Measurements from ENCODE around the gene STAU1. TPM values are rescaled to one million over a fixed set of nuclear protein-coding genes. Genes with fewer than 3 reads are reported as not detected.

Gene STAU1
- total and polyA plus RNA-seq, 2 of the 13 experiments (the other 11 are each of a cell fraction or from before 2014, with no cell fraction given): 119 to 133 TPM

- TF ChIP-seq PAXIP1 (CRISPR knock-in tag; conservative IDR thresholded peaks at IDR 0.05) (no peak), SIN3B (IDR thresholded peaks at IDR 0.05; ENCODE audit: low read length) (no peak), NPAS2 (CRISPR knock-in tag; IDR thresholded peaks at IDR 0.05; ENCODE audit: borderline replicate concordance) (peak; percentile 65; the same call in 1 of the 2 replicates), ZFP90 (CRISPR knock-in tag; IDR thresholded peaks at IDR 0.05; ENCODE audit: borderline replicate concordance) (0 out of 2 replicates have a peak, but pooled peaks have one; percentile 46), ZHX1 (CRISPR knock-in tag; IDR thresholded peaks at IDR 0.05; ENCODE audit: low read depth) (no peak), ZXDC (CRISPR knock-in tag; IDR thresholded peaks at IDR 0.05) (no peak), ZFY (CRISPR knock-in tag; IDR thresholded peaks at IDR 0.05) (no peak), MED1 (CRISPR knock-in tag; IDR thresholded peaks at IDR 0.05) (no peak), BORCS8-MEF2B (CRISPR knock-in tag; IDR thresholded peaks at IDR 0.05) (no peak), TIGD3 (CRISPR knock-in tag; IDR thresholded peaks at IDR 0.05; ENCODE audit: borderline replicate concordance) (no peak), REST (IDR thresholded peaks at IDR 0.05; ENCODE audit: borderline replicate concordance in 1 of 2, low read depth in 1 of 2, low read length in 2 of 2) (no peak), TAF1 (CRISPR knock-in tag; IDR thresholded peaks at IDR 0.05) (no peak), ZNF382 (CRISPR knock-in tag; IDR thresholded peaks at IDR 0.05; ENCODE audit: borderline replicate concordance) (no peak)
Measured at GRCh38 chr20:49219924-49220831, 32.0 kb upstream of the STAU1 start (continued).
